SK-N-SH treated with all-trans-retinoic acid at 6 μM for 48 hours (cell line): ENCODE measurements around the gene ALLC.

ENCODE experiments used
- ATAC-seq: fragments of 200-7000 bp; cut with Tn5 transposase; 3 replicates; pipeline ENCODE4 v1.9.1; 2020; ENCODE audit warnings: mild to moderate bottlenecking, moderate library complexity
- BACH2 ChIP-seq: fragments of 250-450 bp; sonication (Bioruptor Pico); IDR thresholded peaks from 2 replicates; pipeline ENCODE4 v1.9.0; 2021; ENCODE audit warnings: mild to moderate bottlenecking, borderline replicate concordance
- CSDC2 ChIP-seq: fragments of 250-450 bp; sonication (Bioruptor Pico); IDR thresholded peaks from 2 replicates; pipeline ENCODE4 v1.5.0; 2020; ENCODE audit warnings: mild to moderate bottlenecking, moderate library complexity
- CSRNP3 ChIP-seq: fragments of 250-450 bp; sonication (Bioruptor Pico); IDR thresholded peaks from 2 replicates; pipeline ENCODE4 v1.5.1; 2021; ENCODE audit warnings: mild to moderate bottlenecking, moderate library complexity
- ESRRG ChIP-seq: fragments of 250-450 bp; sonication (Bioruptor Pico); IDR thresholded peaks from 2 replicates; pipeline ENCODE4 v1.6.1; 2021; ENCODE audit warnings: mild to moderate bottlenecking
- GLIS3 ChIP-seq: fragments of 250-450 bp; sonication (Bioruptor Pico); IDR thresholded peaks from 2 replicates; pipeline ENCODE4 v1.5.0; 2020; ENCODE audit warnings: mild to moderate bottlenecking, moderate library complexity
- ISL1 ChIP-seq: fragments of 250-450 bp; sonication (Bioruptor Pico); IDR thresholded peaks from 2 replicates; pipeline ENCODE4 v2.1.2; 2022; ENCODE audit warnings: mild to moderate bottlenecking, moderate library complexity
- OSR1 ChIP-seq: fragments of 250-450 bp; sonication (Bioruptor Pico); IDR thresholded peaks from 2 replicates; pipeline ENCODE4 v1.8.0; 2022; ENCODE audit warnings: moderate library complexity, mild to moderate bottlenecking, inconsistent platforms
- PATZ1 ChIP-seq: fragments of 250-450 bp; sonication (Bioruptor Pico); IDR thresholded peaks from 2 replicates; pipeline ENCODE4 v1.8.0; 2020; ENCODE audit warnings: mild to moderate bottlenecking, moderate library complexity, borderline replicate concordance
- PPARA ChIP-seq: fragments of 250-450 bp; sonication (Bioruptor Pico); IDR thresholded peaks from 2 replicates; pipeline ENCODE4 v1.5.0; 2020; ENCODE audit warnings: mild to moderate bottlenecking, borderline replicate concordance
- RARB ChIP-seq: fragments of 250-450 bp; sonication (Bioruptor Pico); IDR thresholded peaks from 2 replicates; pipeline ENCODE4 v1.8.0; 2021; ENCODE audit warnings: mild to moderate bottlenecking, moderate library complexity
- SNAI2 ChIP-seq: fragments of 250-450 bp; sonication (Bioruptor Pico); IDR thresholded peaks from 2 replicates; pipeline ENCODE4 v1.5.0; 2020; ENCODE audit warnings: mild to moderate bottlenecking, moderate library complexity
- TCF4 ChIP-seq: fragments of 250-450 bp; sonication (Bioruptor Pico); IDR thresholded peaks from 2 replicates; pipeline ENCODE4 v1.8.0; 2021; ENCODE audit warnings: mild to moderate bottlenecking, moderate library complexity, borderline replicate concordance
- TOX ChIP-seq: fragments of 250-450 bp; sonication (Bioruptor Pico); IDR thresholded peaks from 2 replicates; pipeline ENCODE4 v1.8.0; 2021; ENCODE audit warnings: mild to moderate bottlenecking, moderate library complexity, borderline replicate concordance
- TSHZ2 ChIP-seq: fragments of 250-450 bp; sonication (Bioruptor Pico); IDR thresholded peaks from 2 replicates; pipeline ENCODE4 v1.5.0; 2020; ENCODE audit warnings: mild to moderate bottlenecking, moderate library complexity
- ZC3H10 ChIP-seq: fragments of 250-450 bp; sonication (Bioruptor Pico); IDR thresholded peaks from 2 replicates; pipeline ENCODE4 v1.5.1; 2021; ENCODE audit warnings: mild to moderate bottlenecking, moderate library complexity
- ZFP3 ChIP-seq: fragments of 250-450 bp; sonication (Bioruptor Pico); IDR thresholded peaks from 2 replicates; pipeline ENCODE4 v1.5.0; 2020; ENCODE audit warnings: mild to moderate bottlenecking, moderate library complexity
- ZFP30 ChIP-seq: fragments of 450-650 bp; formaldehyde crosslinking; IDR thresholded peaks from 2 replicates; pipeline ENCODE4 v1.5.0; 2022; ENCODE audit warnings: mild to moderate bottlenecking, moderate library complexity
- ZNF565 ChIP-seq: fragments of 450-650 bp; formaldehyde crosslinking; conservative IDR thresholded peaks from 2 replicates; pipeline ENCODE4 v1.5.0; 2020; ENCODE audit warnings: low read depth, mild to moderate bottlenecking, moderate library complexity
- ZNF70 ChIP-seq: fragments of 450-650 bp; formaldehyde crosslinking; IDR thresholded peaks from 2 replicates; pipeline ENCODE4 v1.5.0; 2020; ENCODE audit warnings: mild to moderate bottlenecking, moderate library complexity
- ZNF8 ChIP-seq: fragments of 450-650 bp; formaldehyde crosslinking; IDR thresholded peaks from 2 replicates; pipeline ENCODE4 v1.5.0; 2020; ENCODE audit warnings: mild to moderate bottlenecking, moderate library complexity
- TF ChIP-seq, protein P1 (sequence below): fragments of 250-450 bp; sonication (Bioruptor Pico); IDR thresholded peaks from 2 replicates; pipeline ENCODE4 v1.8.0; 2021; ENCODE audit warnings: low read depth, mild to moderate bottlenecking, moderate library complexity, borderline replicate concordance
- TF ChIP-seq, protein P2 (sequence below): fragments of 250-450 bp; sonication (Bioruptor Pico); IDR thresholded peaks from 2 replicates; pipeline ENCODE4 v1.5.1; 2020; ENCODE audit warnings: low read depth, mild to moderate bottlenecking, moderate library complexity

The ALLC gene

GRCh38 chr2:3625186-3625585 is 32.8 kb upstream of the ALLC start (continued):
- no peak for TF ChIP-seq PATZ1
- TF ChIP-seq ZC3H10 (CRISPR knock-in tag): no peak

- ATAC-seq: no peak
- TF ChIP-seq ZC3H10 (CRISPR knock-in tag): no peak
- TF ChIP-seq, protein P1, sequence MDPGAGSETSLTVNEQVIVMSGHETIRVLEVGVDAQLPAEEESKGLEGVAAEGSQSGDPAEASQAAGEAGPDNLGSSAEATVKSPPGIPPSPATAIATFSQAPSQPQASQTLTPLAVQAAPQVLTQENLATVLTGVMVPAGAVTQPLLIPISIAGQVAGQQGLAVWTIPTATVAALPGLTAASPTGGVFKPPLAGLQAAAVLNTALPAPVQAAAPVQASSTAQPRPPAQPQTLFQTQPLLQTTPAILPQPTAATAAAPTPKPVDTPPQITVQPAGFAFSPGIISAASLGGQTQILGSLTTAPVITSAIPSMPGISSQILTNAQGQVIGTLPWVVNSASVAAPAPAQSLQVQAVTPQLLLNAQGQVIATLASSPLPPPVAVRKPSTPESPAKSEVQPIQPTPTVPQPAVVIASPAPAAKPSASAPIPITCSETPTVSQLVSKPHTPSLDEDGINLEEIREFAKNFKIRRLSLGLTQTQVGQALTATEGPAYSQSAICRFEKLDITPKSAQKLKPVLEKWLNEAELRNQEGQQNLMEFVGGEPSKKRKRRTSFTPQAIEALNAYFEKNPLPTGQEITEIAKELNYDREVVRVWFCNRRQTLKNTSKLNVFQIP (CRISPR knock-in tag): no peak
- no peak for TF ChIP-seq ZFP3 (CRISPR knock-in tag)
- TF ChIP-seq, protein P2, sequence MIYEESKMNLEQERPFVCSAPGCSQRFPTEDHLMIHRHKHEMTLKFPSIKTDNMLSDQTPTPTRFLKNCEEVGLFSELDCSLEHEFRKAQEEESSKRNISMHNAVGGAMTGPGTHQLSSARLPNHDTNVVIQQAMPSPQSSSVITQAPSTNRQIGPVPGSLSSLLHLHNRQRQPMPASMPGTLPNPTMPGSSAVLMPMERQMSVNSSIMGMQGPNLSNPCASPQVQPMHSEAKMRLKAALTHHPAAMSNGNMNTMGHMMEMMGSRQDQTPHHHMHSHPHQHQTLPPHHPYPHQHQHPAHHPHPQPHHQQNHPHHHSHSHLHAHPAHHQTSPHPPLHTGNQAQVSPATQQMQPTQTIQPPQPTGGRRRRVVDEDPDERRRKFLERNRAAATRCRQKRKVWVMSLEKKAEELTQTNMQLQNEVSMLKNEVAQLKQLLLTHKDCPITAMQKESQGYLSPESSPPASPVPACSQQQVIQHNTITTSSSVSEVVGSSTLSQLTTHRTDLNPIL: 0 out of 2 replicates have a peak, but pooled peaks have one; percentile 32
- TF ChIP-seq TCF4 (CRISPR knock-in tag): no peak
- no peak for TF ChIP-seq GLIS3 (CRISPR knock-in tag)
- TF ChIP-seq ZNF8 (CRISPR knock-in tag): no peak
- no peak for TF ChIP-seq ZNF70 (CRISPR knock-in tag)
- TF ChIP-seq PPARA: no peak
- peak; percentile 58 for TF ChIP-seq ISL1
- no peak for TF ChIP-seq CSDC2 (CRISPR knock-in tag)
- no peak for TF ChIP-seq ZNF565 (CRISPR knock-in tag)
- peak; percentile 37; the same call in 1 of the 2 replicates for TF ChIP-seq SNAI2 (CRISPR knock-in tag)
- TF ChIP-seq TOX (CRISPR knock-in tag): no peak
- TF ChIP-seq BACH2 (CRISPR knock-in tag): no peak
- TF ChIP-seq CSRNP3 (CRISPR knock-in tag): no peak
- no peak for TF ChIP-seq PATZ1
- no peak for TF ChIP-seq RARB (CRISPR knock-in tag)
- no peak for TF ChIP-seq TSHZ2 (CRISPR knock-in tag)
- TF ChIP-seq ESRRG (CRISPR knock-in tag): no peak
- no peak for TF ChIP-seq OSR1 (CRISPR knock-in tag)
- no peak for TF ChIP-seq ZFP30 (CRISPR knock-in tag)
- TF ChIP-seq, all 23 proteins: peak for 3
These were observed 31.7 kb upstream of the ALLC start for GRCh38 chr2:3626118-3626811.
